Upper lobe of right lung (tissue), 1 donor: ENCODE data around the gene AURKAIP1. TPM values are rescaled to one million over a fixed set of nuclear protein-coding genes. Genes with fewer than 3 reads are reported as not detected.
"Not testable (repeated sequence)": the region's sequence is repeated elsewhere in the genome, so short reads cannot be mapped to it uniquely, and the experiment has no call there.

ENCODE experiments used
- ATAC-seq: fragments of 200-7000 bp; cut with Tn5 transposase; one replicate; pipeline ENCODE4 v1.9.1; 2020; ENCODE audit warnings: mild to moderate bottlenecking, moderate library complexity
- DNase-seq: peaks from one replicate; pipeline ENCODE4 v3.0.0-alpha.2; 2020
- H3K27ac ChIP-seq: fragments of 200-600 bp; one replicate; pipeline ENCODE4 v1.8.0; 2022
- H3K27me3 ChIP-seq: fragments of 200-600 bp; one replicate; pipeline ENCODE4 v1.8.0; 2022; ENCODE audit warnings: mild to moderate bottlenecking
- H3K36me3 ChIP-seq: fragments of 200-600 bp; one replicate; pipeline ENCODE4 v1.8.0; 2022
- H3K4me1 ChIP-seq: fragments of 200-600 bp; one replicate; pipeline ENCODE4 v1.8.0; 2022
- H3K4me3 ChIP-seq: fragments of 200-600 bp; one replicate; pipeline ENCODE4 v1.8.0; 2022; ENCODE audit warnings: mild to moderate bottlenecking
- H3K9me3 ChIP-seq: fragments of 200-600 bp; one replicate; pipeline ENCODE4 v1.8.0; 2022
- intact Hi-C: fragments of 100-400 bp; cut with DNase I; formaldehyde crosslinking; loops from one replicate; pipeline ENCODE4 v1.11.0; 2022
- total RNA-seq: library from RNA; stranded (reverse); fragmentation: NEBNext Ultra II Directional; extraction: Animal tissue kit (Norgen Biotek cat#: 25700); gene quantifications from one replicate; pipeline ENCODE4 v1.2.1, GENCODE V29; 2021
- TF ChIP-seq, protein P1 (sequence below): fragments of 200-600 bp; IDR thresholded peaks from one replicate; pipeline ENCODE4 v1.8.0; 2022; ENCODE audit warnings: antibody characterized with exemption
- donor health status: DM: no; HTN: yes; CAD: no; lungs with severe emphysema.

AURKAIP1 gene
- total RNA-seq, 1 donor from 2014 or later = 92.1 TPM

- no peak for DNase-seq
- Histone ChIP-seq H3K4me3 (no peak overlapping the region), H3K27ac (no peak overlapping the region), H3K36me3 (peaks cover 56% of the 10 kb centered on the region), H3K4me1 (no peaks in the 10 kb centered on the region), H3K9me3 (no peaks in the 10 kb centered on the region), H3K27me3 (no peaks in the 10 kb centered on the region)
- no peak for ATAC-seq
- TF ChIP-seq, protein P1, sequence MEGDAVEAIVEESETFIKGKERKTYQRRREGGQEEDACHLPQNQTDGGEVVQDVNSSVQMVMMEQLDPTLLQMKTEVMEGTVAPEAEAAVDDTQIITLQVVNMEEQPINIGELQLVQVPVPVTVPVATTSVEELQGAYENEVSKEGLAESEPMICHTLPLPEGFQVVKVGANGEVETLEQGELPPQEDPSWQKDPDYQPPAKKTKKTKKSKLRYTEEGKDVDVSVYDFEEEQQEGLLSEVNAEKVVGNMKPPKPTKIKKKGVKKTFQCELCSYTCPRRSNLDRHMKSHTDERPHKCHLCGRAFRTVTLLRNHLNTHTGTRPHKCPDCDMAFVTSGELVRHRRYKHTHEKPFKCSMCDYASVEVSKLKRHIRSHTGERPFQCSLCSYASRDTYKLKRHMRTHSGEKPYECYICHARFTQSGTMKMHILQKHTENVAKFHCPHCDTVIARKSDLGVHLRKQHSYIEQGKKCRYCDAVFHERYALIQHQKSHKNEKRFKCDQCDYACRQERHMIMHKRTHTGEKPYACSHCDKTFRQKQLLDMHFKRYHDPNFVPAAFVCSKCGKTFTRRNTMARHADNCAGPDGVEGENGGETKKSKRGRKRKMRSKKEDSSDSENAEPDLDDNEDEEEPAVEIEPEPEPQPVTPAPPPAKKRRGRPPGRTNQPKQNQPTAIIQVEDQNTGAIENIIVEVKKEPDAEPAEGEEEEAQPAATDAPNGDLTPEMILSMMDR = no peak
- intact Hi-C loops = no loop called here
These were observed 10.9 kb upstream of the AURKAIP1 start for GRCh38 chr1:1385931-1386330.

- H3K9me3 ChIP-seq, H3K27ac ChIP-seq, H3K4me3 ChIP-seq, DNase-seq, ATAC-seq, H3K4me1 ChIP-seq, intact Hi-C loops, H3K27me3 ChIP-seq: not testable (repeated sequence)
- peaks cover 50% of the 10 kb centered on the region for H3K36me3 ChIP-seq
These were observed 10.3 kb upstream of the AURKAIP1 start for GRCh38 chr1:1385339-1385738.

GRCh38 chr1:1381294-1381693 lies 6.3 kb upstream of the AURKAIP1 start:
- ATAC-seq = peak; percentile 12
- intact Hi-C loops = no loop called here
- TF ChIP-seq, protein P1 = no peak
- Histone ChIP-seq H3K9me3 (no peaks in the 10 kb centered on the region), H3K36me3 (peaks cover 10% of the 10 kb centered on the region), H3K27me3 (no peaks in the 10 kb centered on the region), H3K4me3 (no peak overlapping the region), H3K4me1 (no peaks in the 10 kb centered on the region), H3K27ac (no peak overlapping the region)
- DNase-seq = no peak

DNA sequence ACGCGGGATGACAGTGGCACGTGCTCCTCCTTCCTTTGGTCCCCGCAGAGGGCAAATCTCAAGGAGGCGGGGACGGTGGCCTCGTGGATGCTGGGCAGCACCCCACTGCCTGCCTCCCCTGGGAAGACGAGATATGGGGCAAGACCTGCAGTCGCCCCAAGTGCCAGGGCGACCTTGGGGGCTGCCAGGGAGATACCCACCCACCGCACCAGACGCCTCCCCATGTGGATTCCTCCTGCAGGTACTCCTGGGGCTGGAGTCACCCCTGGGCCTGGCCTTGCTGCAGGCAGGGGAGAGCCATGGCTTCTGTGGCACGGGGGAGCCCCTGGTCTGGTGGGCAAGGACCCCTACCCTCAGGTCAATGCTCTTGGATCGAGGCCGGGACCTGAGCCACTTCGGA lies 5.9 kb upstream of the AURKAIP1 start:
- Histone ChIP-seq H3K27me3 (no peaks in the 10 kb centered on the region), H3K9me3 (no peaks in the 10 kb centered on the region), H3K4me3 (no peak overlapping the region), H3K36me3 (peaks cover 5% of the 10 kb centered on the region), H3K27ac (no peak overlapping the region), H3K4me1 (peaks cover 3% of the 10 kb centered on the region)
- TF ChIP-seq, protein P1 = no peak
- DNase-seq (no peak), ATAC-seq (no peak)
- intact Hi-C loops = no loop called here

DNA sequence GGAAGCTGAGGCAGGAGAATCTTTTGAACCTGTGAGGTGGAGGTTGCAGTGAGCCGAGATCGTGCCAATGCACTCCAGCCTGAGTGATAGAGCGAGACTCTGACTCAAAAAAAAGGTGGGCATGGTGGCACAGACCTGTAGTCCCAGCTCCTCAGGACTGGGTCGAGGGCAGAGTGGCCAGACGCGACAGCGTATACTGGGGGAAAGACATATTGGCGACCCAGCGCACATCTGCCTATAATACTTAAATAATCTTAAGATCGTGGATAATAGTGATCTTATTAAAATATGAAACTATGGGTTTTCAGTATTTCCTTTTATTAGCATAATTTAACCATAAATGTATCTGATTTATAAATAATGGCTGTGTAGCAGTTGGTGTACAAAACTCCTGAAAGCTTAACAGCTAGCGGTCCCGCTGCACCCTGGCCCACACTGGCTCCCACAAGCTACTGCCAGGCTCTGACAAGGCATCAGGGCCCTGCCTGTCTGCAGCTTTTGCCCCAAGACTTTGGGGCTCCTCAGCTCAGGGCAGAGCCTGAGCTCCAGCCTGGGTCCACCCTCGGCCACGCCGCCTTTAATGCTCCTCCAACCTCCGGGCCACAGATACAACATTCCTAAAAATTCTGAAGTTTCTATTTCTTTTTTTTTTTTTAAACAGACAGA lies 2.7 kb upstream of the AURKAIP1 start:
- DNase-seq (no peak), ATAC-seq (no peak)
- H3K9me3 ChIP-seq = no peaks in the 10 kb centered on the region
- H3K36me3 ChIP-seq = peaks cover 6% of the 10 kb centered on the region
- H3K27ac ChIP-seq = no peak overlapping the region
- H3K4me1 ChIP-seq = peaks cover 15% of the 10 kb centered on the region
- intact Hi-C loops = no loop called here
- H3K4me3 ChIP-seq = no peak overlapping the region
- TF ChIP-seq, protein P1 = no peak
- H3K27me3 ChIP-seq = no peaks in the 10 kb centered on the region

DNA sequence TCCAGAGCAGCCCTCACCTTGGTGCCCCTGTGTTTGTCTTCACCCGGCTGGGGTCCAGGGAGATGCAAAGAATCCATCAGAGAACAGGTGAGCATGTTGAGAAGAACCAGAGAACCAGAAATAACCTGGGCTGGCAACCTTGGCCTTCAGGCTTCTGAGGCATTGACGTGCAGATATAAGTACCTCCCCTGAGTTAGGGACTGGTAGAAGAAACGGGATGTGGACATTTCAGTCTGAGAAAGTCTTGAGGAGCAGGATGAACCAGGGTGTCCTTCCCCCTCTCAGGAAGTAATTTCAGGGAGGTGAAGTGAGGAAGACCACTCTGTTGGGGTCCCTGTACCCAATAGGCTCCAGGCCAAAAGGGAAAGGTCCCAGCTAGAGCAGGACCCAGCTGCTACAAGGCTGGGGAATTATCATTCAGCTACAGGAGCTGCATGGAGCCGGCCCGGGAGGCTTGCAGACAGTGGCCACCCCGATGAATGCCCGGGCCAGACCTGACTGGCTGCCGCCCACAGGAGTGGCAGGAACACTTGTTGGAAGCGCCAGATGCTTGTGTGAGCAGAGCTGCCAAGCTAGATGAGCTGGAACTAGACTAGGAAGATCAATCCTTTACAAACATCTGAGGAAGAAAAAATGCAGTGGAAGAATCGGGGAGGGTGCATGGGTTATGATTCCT lies 1.7 kb upstream of the AURKAIP1 start:
- TF ChIP-seq, protein P1 = no peak
- Histone ChIP-seq H3K4me1 (peaks cover 25% of the 10 kb centered on the region), H3K9me3 (no peaks in the 10 kb centered on the region)

More for the DNA sequence above, 1.7 kb upstream of the AURKAIP1 start:
- H3K36me3 ChIP-seq = peaks cover 6% of the 10 kb centered on the region
- ATAC-seq (no peak), DNase-seq (no peak)
- no peak overlapping the region for H3K4me3 ChIP-seq
- no peak overlapping the region for H3K27ac ChIP-seq
- intact Hi-C loops = no loop called here
- no peaks in the 10 kb centered on the region for H3K27me3 ChIP-seq
